Adipose tissue (tissue), 3 donors: Measurements from ENCODE around the gene BMERB1. TPM values are rescaled to one million over a fixed set of nuclear protein-coding genes. Genes with fewer than 3 reads are reported as not detected.

Source experiments
- H3K27ac ChIP-seq: one replicate; pipeline ENCODE4 v1.5.1; 2013; ENCODE audit warnings: low read depth, low read length
- WGBS, 3 donors: extraction: QIAGEN DNeasy Blood & Tissue Kit; methylation state at CpG; one replicate each; pipeline ENCODE4 v1.1.7; 2013; 5-methylcytosine and 5-hydroxymethylcytosine counted together
- polyA plus RNA-seq, 3 donors: library from polyadenylated mRNA; stranded (reverse); fragments of 200-250 nt; gene quantifications; one replicate each; pipeline ENCODE4 v1.2.3, GENCODE V29; 2013
- donor health status: healthy with polysubstance abuse.
- donor health status: Bipolar disorder and iron deficiency.
- donor health status: healthy.

The BMERB1 gene
- polyA plus RNA-seq, 3 donors, result 18.8 to 45.9 (median 34.3) TPM

- no peak overlapping the region for H3K27ac ChIP-seq
- 86 to 87% (median 87%) methylated on average over 1 of the region's 1 CpG for WGBS, 3 donors
Observed at GRCh38 chr16:15486661-15487060, 52.3 kb downstream of the BMERB1 start.

GRCh38 chr16:15487336-15488284 lies 53.2 kb downstream of the BMERB1 start:
- 90 to 94% (median 93%) methylated on average over 12 of the region's 12 CpGs for WGBS, 3 donors

GRCh38 chr16:15489016-15489415 lies 54.6 kb downstream of the BMERB1 start:
- H3K27ac ChIP-seq, result no peak overlapping the region
- 80 to 86% (median 83%) methylated on average over 3 of the region's 3 CpGs for WGBS, 3 donors

More at GRCh38 chr16:15487336-15488284, 53.2 kb downstream of the BMERB1 start:
- H3K27ac ChIP-seq, result no peak overlapping the region

GRCh38 chr16:15490123-15490711 lies 55.8 kb downstream of the BMERB1 start:
- 96 to 99% (median 97%) methylated on average over 5 of the region's 5 CpGs for WGBS, 3 donors
- no peak overlapping the region for H3K27ac ChIP-seq

- H3K27ac ChIP-seq, result no peak overlapping the region
Observed at GRCh38 chr16:15491411-15491810, 57.0 kb downstream of the BMERB1 start.

GRCh38 chr16:15492091-15492740 lies 57.8 kb downstream of the BMERB1 start:
- H3K27ac ChIP-seq, result no peak overlapping the region
- WGBS, 3 donors, result 75 to 81% (median 81%) methylated on average over 8 of the region's 8 CpGs

More at GRCh38 chr16:15491411-15491810, 57.0 kb downstream of the BMERB1 start:
- 90 to 95% (median 92%) methylated on average over 4 of the region's 4 CpGs for WGBS, 3 donors

- WGBS, 3 donors, result 37 to 73% (median 41%) methylated on average over 9 of the region's 9 CpGs
- peak overlapping the region; percentile 17 for H3K27ac ChIP-seq
Observed at GRCh38 chr16:15493466-15494180, 59.2 kb downstream of the BMERB1 start.

GRCh38 chr16:15494236-15494635 lies 59.8 kb downstream of the BMERB1 start:
- WGBS, 3 donors, result 59 to 84% (median 63%) methylated on average over 4 of the region's 4 CpGs
- no peak overlapping the region for H3K27ac ChIP-seq

- 96 to 100% (median 96%) methylated on average over 2 of the region's 2 CpGs for WGBS, 3 donors
- no peak overlapping the region for H3K27ac ChIP-seq
Observed at GRCh38 chr16:15495898-15496297, 61.5 kb downstream of the BMERB1 start.

GRCh38 chr16:15498427-15499175 lies 64.2 kb downstream of the BMERB1 start:
- 58 to 81% (median 61%) methylated on average over 2 of the region's 2 CpGs for WGBS, 3 donors
- no peak overlapping the region for H3K27ac ChIP-seq

- no peak overlapping the region for H3K27ac ChIP-seq
- WGBS, 3 donors, result 66 to 83% (median 68%) methylated on average over 26 of the region's 26 CpGs
Observed at GRCh38 chr16:15502041-15502725, 67.8 kb downstream of the BMERB1 start.

GRCh38 chr16:15506441-15506840 lies 72.1 kb downstream of the BMERB1 start:
- WGBS, 3 donors, result 65 to 84% (median 69%) methylated on average over 4 of the region's 4 CpGs
- H3K27ac ChIP-seq, result no peak overlapping the region

- peak overlapping the region; percentile 4 for H3K27ac ChIP-seq
- WGBS, 3 donors, result 19 to 64% (median 21%) methylated on average over 8 of the region's 8 CpGs
Observed at GRCh38 chr16:15507301-15507958, 73.0 kb downstream of the BMERB1 start.

- 87 to 94% (median 91%) methylated on average over 8 of the region's 8 CpGs for WGBS, 3 donors
- no peak overlapping the region for H3K27ac ChIP-seq
Observed at GRCh38 chr16:15507959-15508627, 73.7 kb downstream of the BMERB1 start.

- no peak overlapping the region for H3K27ac ChIP-seq
- WGBS, 3 donors, result 85 to 89% (median 87%) methylated on average over 14 of the region's 14 CpGs
Observed at GRCh38 chr16:15509051-15509592, 74.7 kb downstream of the BMERB1 start.
